WTC11 (cell line): ENCODE data around the gene TMEM164.

Experiments
- ARID4B ChIP-seq: sonication (generic); formaldehyde crosslinking; IDR thresholded peaks from 2 replicates; pipeline ENCODE4 v1.8.0; 2023; ENCODE audit warnings: missing genetic modification reagents, mild to moderate bottlenecking, borderline replicate concordance
- ATF1 ChIP-seq: sonication (generic); formaldehyde crosslinking; IDR thresholded peaks from 2 replicates; pipeline ENCODE4 v1.8.1; 2023; ENCODE audit warnings: mild to moderate bottlenecking, moderate library complexity, missing genetic modification reagents
- CTCF ChIP-seq: fragments of 200-600 bp; IDR thresholded peaks from 2 replicates; pipeline ENCODE4 v1.8.0; 2022; ENCODE audit warnings: antibody characterized with exemption
- ESRRA ChIP-seq: sonication (generic); formaldehyde crosslinking; IDR thresholded peaks from 2 replicates; pipeline ENCODE4 v1.8.1; 2022; ENCODE audit warnings: mild to moderate bottlenecking, missing genetic modification reagents, borderline replicate concordance
- ETV6 ChIP-seq: sonication (generic); formaldehyde crosslinking; IDR thresholded peaks from 2 replicates; pipeline ENCODE4 v1.8.1; 2022; ENCODE audit warnings: mild to moderate bottlenecking, missing genetic modification reagents
- IRF2 ChIP-seq: sonication (generic); formaldehyde crosslinking; IDR thresholded peaks from 2 replicates; pipeline ENCODE4 v1.8.0; 2022; ENCODE audit warnings: low read depth, missing genetic modification reagents, borderline replicate concordance
- JUN ChIP-seq: sonication (generic); formaldehyde crosslinking; IDR thresholded peaks from 2 replicates; pipeline ENCODE4 v1.8.0; 2023; ENCODE audit warnings: mild to moderate bottlenecking, missing genetic modification reagents
- NFYB ChIP-seq: sonication (generic); formaldehyde crosslinking; conservative IDR thresholded peaks from 2 replicates; pipeline ENCODE4 v1.8.0; 2022; ENCODE audit warnings: low read depth, missing genetic modification reagents
- NR3C1 ChIP-seq: sonication (generic); formaldehyde crosslinking; conservative IDR thresholded peaks from 2 replicates; pipeline ENCODE4 v1.8.1; 2023; ENCODE audit warnings: low read depth, mild to moderate bottlenecking, missing genetic modification reagents
- SP1 ChIP-seq: sonication (generic); formaldehyde crosslinking; conservative IDR thresholded peaks from 2 replicates; pipeline ENCODE4 v1.8.1; 2022; ENCODE audit warnings: missing genetic modification reagents
- TP53 ChIP-seq: sonication (generic); formaldehyde crosslinking; IDR thresholded peaks from 2 replicates; pipeline ENCODE4 v1.8.1; 2023; ENCODE audit warnings: mild to moderate bottlenecking, missing genetic modification reagents
- ZNF532 ChIP-seq: fragments of 250-450 bp; sonication (Bioruptor Pico); IDR thresholded peaks from 2 replicates; pipeline ENCODE4 v1.9.0; 2021; ENCODE audit warnings: mild to moderate bottlenecking, borderline replicate concordance
- TF ChIP-seq, protein P1 (sequence below): sonication (generic); formaldehyde crosslinking; IDR thresholded peaks from 2 replicates; pipeline ENCODE4 v1.8.1; 2023; ENCODE audit warnings: mild to moderate bottlenecking, missing genetic modification reagents, moderate library complexity
- TF ChIP-seq, protein P2 (sequence below): sonication (generic); formaldehyde crosslinking; IDR thresholded peaks from 2 replicates; pipeline ENCODE4 v1.8.0; 2022; ENCODE audit warnings: mild to moderate bottlenecking, missing genetic modification reagents

DNA sequence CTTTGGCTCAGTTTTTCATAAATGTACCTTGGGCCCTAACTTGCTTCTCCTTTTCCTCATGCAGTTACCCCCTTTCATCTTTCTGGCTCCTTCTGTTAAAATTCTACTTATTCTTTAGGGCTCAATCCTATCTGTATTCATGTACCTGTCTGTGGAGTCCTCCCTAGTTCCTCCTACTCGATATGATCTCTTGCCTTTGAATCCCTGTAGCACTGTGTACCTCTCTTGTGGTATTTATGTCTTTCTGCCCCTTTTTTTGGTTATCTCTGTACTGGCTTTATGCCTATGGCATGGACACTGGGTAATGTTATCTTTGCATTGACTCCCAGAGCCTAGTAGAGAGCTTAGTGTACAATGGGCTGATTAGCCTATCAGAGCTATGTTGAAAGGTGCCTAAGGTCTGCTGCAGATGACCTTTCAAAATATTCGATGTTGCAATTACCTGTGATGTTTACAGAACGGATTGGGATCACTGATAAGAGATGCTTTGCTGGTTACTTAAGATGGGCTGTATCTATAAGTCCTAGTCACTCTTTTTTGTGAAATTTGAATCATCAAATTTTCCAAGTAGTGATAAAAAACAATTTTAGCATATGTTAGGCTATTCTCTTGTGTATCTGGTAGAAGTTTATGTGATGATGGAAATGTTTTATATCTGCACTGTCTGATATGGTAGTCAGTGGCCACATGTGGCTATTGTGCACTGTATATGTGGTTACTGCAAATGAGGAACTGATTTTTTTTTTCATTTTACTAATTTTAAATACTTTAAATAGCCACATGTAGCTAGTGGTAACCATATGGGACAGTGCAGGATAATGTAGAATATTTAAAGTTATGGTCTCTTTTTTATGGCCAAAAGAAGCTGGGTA lies 33.5 kb downstream of the TMEM164 start:
- TF ChIP-seq, protein P1, sequence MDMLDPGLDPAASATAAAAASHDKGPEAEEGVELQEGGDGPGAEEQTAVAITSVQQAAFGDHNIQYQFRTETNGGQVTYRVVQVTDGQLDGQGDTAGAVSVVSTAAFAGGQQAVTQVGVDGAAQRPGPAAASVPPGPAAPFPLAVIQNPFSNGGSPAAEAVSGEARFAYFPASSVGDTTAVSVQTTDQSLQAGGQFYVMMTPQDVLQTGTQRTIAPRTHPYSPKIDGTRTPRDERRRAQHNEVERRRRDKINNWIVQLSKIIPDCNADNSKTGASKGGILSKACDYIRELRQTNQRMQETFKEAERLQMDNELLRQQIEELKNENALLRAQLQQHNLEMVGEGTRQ (CRISPR knock-in tag) = no peak
- no peak for TF ChIP-seq IRF2 (CRISPR knock-in tag)
- TF ChIP-seq ESRRA (CRISPR knock-in tag) = no peak
- no peak for TF ChIP-seq CTCF
- TF ChIP-seq ARID4B (CRISPR knock-in tag) = no peak
- no peak for TF ChIP-seq JUN (CRISPR knock-in tag)
- TF ChIP-seq NR3C1 (CRISPR knock-in tag) = no peak
- no peak for TF ChIP-seq ATF1 (CRISPR knock-in tag)
- TF ChIP-seq ZNF532 (CRISPR knock-in tag) = no peak
- TF ChIP-seq, protein P2, sequence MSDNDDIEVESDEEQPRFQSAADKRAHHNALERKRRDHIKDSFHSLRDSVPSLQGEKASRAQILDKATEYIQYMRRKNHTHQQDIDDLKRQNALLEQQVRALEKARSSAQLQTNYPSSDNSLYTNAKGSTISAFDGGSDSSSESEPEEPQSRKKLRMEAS (CRISPR knock-in tag) = no peak
- TF ChIP-seq ETV6 = no peak
- TF ChIP-seq SP1 (CRISPR knock-in tag) = no peak
- TF ChIP-seq NFYB (CRISPR knock-in tag) = no peak
- no peak for TF ChIP-seq TP53 (CRISPR knock-in tag)
